Neural cell (in vitro differentiated cells): ENCODE results near the gene PLAC9. TPM values are rescaled to one million over a fixed set of nuclear protein-coding genes. Genes with fewer than 3 reads are reported as not detected.

Experiments used
- H2AFZ ChIP-seq: fragments of 200-600, 300-800 bp; sonication (generic), shearing (Covaris generic); 2 replicates; pipeline ENCODE4 v1.6.0; 2014; ENCODE audit warnings: low read depth, mild to moderate bottlenecking, antibody characterized with exemption, low read length, moderate library complexity
- H3F3A ChIP-seq: fragments of 200-600 bp; shearing (Covaris generic); 2 replicates; pipeline ENCODE4 v1.6.1; 2016; ENCODE audit warnings: mild to moderate bottlenecking, moderate library complexity, mixed read lengths, antibody characterized with exemption, low read length; ENCODE audit not compliant: insufficient read depth, poor library complexity, severe bottlenecking
- H3K27ac ChIP-seq: fragments of 200-600, 300-800 bp; sonication (generic), shearing (Covaris generic); 2 replicates; pipeline ENCODE4 v1.5.1; 2014; ENCODE audit warnings: mild to moderate bottlenecking, low read length, moderate library complexity
- H3K27me3 ChIP-seq: fragments of 300-800, 200-600 bp; sonication (generic), shearing (Covaris generic); 2 replicates; pipeline ENCODE4 v1.6.0; 2014; ENCODE audit warnings: mild to moderate bottlenecking, low read depth, low read length, moderate library complexity; ENCODE audit not compliant: insufficient read depth
- H3K36me3 ChIP-seq: fragments of 300-800, 200-600 bp; sonication (generic), shearing (Covaris generic); 2 replicates; pipeline ENCODE4 v1.5.1; 2014; ENCODE audit warnings: mild to moderate bottlenecking, antibody characterized with exemption, low read length, moderate library complexity; ENCODE audit not compliant: insufficient read depth
- H3K4me2 ChIP-seq: fragments of 300-800, 200-600 bp; sonication (generic), shearing (Covaris generic); 2 replicates; pipeline ENCODE4 v1.6.0; 2014; ENCODE audit warnings: mild to moderate bottlenecking, low read length
- H3K4me3 ChIP-seq: fragments of 300-800, 200-600 bp; sonication (generic), shearing (Covaris generic); 2 replicates; pipeline ENCODE4 v1.5.1; 2014; ENCODE audit warnings: mild to moderate bottlenecking, low read length, moderate library complexity
- H3K79me2 ChIP-seq: fragments of 200-600 bp; shearing (Covaris generic); replicated peaks from 2 replicates; pipeline ENCODE4 v1.6.0; 2014; ENCODE audit warnings: mild to moderate bottlenecking, low read length, moderate library complexity; ENCODE audit not compliant: insufficient read depth
- H3K9ac ChIP-seq: fragments of 300-800, 200-600 bp; sonication (generic), shearing (Covaris generic); 2 replicates; pipeline ENCODE4 v1.6.1; 2016; ENCODE audit warnings: mild to moderate bottlenecking, low read length, mixed read lengths
- H3K9me2 ChIP-seq: fragments of 200-600 bp; shearing (Covaris generic); 2 replicates; pipeline ENCODE4 v1.6.1; 2016; ENCODE audit warnings: mild to moderate bottlenecking, low read length, mixed read lengths; ENCODE audit not compliant: insufficient read depth
- H3K9me3 ChIP-seq: fragments of 200-600, 300-800 bp; sonication (generic), shearing (Covaris generic); 2 replicates; pipeline ENCODE4 v1.6.1; 2016; ENCODE audit warnings: mild to moderate bottlenecking, mixed run types, low read length, moderate library complexity, mixed read lengths
- H4K20me1 ChIP-seq: fragments of 200-600 bp; shearing (Covaris generic); 2 replicates; pipeline ENCODE4 v1.6.1; 2016; ENCODE audit warnings: mild to moderate bottlenecking, mixed run types; ENCODE audit not compliant: insufficient read depth
- EP300 ChIP-seq: fragments of 450-650 bp; conservative IDR thresholded peaks from 2 replicates; pipeline ENCODE4 v1.6.1; 2014; ENCODE audit warnings: antibody characterized with exemption, mild to moderate bottlenecking, moderate library complexity; ENCODE audit not compliant: poor library complexity, severe bottlenecking
- EZH2 ChIP-seq: fragments of 200-600, 300-800 bp; shearing (Covaris generic), sonication (generic); IDR thresholded peaks from 2 replicates; pipeline ENCODE4 v1.6.1; 2014; ENCODE audit warnings: antibody characterized with exemption, low read length, borderline replicate concordance, mild to moderate bottlenecking; ENCODE audit not compliant: insufficient read depth, poor library complexity, severe bottlenecking
- MXI1 ChIP-seq: fragments of 450-650 bp; conservative IDR thresholded peaks from 2 replicates; pipeline ENCODE4 v1.6.1; 2014; ENCODE audit warnings: antibody characterized with exemption, mild to moderate bottlenecking; ENCODE audit not compliant: poor library complexity, severe bottlenecking
- POLR2AphosphoS5 ChIP-seq: IDR thresholded peaks from 2 replicates; pipeline ENCODE4 v1.6.1; 2012
- RAD21 ChIP-seq: fragments of 450-650 bp; conservative IDR thresholded peaks from 2 replicates; pipeline ENCODE4 v1.6.1; 2014; ENCODE audit warnings: antibody characterized with exemption, mild to moderate bottlenecking, moderate library complexity
- SMC3 ChIP-seq: fragments of 450-650 bp; conservative IDR thresholded peaks from 2 replicates; pipeline ENCODE4 v1.6.1; 2014; ENCODE audit warnings: antibody characterized with exemption, mild to moderate bottlenecking, moderate library complexity; ENCODE audit not compliant: poor library complexity
- TAF1 ChIP-seq: IDR thresholded peaks from 2 replicates; pipeline ENCODE4 v1.6.1; 2012; ENCODE audit warnings: low read depth
- polyA plus RNA-seq: library from polyadenylated mRNA; depleted of rRNA; stranded (reverse); fragments of >200 nt; gene quantifications from 2 replicates; pipeline ENCODE4 v1.2.3, GENCODE V29; 2014
- TF ChIP-seq, protein P1 (sequence below): fragments of 450-650 bp; IDR thresholded peaks from 2 replicates; pipeline ENCODE4 v1.5.1; 2014; ENCODE audit warnings: antibody characterized with exemption, mild to moderate bottlenecking, moderate library complexity; ENCODE audit not compliant: poor library complexity, severe bottlenecking
- TF ChIP-seq, protein P2 (sequence below): IDR thresholded peaks from 2 replicates; pipeline ENCODE4 v1.6.1; 2012; ENCODE audit warnings: borderline replicate concordance

The PLAC9 gene
- polyA plus RNA-seq, 1 donor from 2014 or later: not detected

DNA sequence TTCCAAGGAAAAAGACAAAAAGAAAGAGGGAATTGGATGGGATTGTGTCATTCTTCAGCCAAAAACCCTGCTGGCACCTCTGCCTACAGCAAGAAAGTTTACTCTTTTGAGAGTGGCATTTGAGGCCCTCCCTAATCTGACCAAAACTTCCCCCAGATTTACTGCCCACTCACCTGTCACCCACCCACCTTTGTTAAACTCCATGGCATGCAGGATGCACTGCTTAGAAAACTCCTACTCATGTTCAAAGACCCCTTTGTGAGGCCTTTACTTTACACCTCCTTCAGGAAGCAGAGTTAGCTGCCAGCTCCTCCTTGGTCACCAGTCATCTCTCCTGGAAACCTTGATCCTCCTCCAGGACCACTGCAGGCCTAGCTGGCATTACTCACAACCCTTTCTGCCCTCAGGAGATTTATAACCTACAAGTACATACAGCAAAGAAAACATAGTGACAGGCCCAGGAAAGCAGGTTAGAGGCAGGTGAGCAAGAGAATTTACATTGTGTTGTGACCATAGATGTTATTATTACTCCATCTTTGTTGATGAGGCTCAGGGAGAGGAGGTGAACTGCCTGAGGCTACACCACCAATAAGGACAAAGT lies 10.3 kb upstream of the PLAC9 start:
- H3K9me2 ChIP-seq: no peaks in the 10 kb centered on the region
- H3K9me3 ChIP-seq: no peaks in the 10 kb centered on the region
- no peak overlapping the region for H2AFZ ChIP-seq
- no peaks in the 10 kb centered on the region for H3K36me3 ChIP-seq
- TF ChIP-seq SMC3: no peak
- TF ChIP-seq, protein P1, sequence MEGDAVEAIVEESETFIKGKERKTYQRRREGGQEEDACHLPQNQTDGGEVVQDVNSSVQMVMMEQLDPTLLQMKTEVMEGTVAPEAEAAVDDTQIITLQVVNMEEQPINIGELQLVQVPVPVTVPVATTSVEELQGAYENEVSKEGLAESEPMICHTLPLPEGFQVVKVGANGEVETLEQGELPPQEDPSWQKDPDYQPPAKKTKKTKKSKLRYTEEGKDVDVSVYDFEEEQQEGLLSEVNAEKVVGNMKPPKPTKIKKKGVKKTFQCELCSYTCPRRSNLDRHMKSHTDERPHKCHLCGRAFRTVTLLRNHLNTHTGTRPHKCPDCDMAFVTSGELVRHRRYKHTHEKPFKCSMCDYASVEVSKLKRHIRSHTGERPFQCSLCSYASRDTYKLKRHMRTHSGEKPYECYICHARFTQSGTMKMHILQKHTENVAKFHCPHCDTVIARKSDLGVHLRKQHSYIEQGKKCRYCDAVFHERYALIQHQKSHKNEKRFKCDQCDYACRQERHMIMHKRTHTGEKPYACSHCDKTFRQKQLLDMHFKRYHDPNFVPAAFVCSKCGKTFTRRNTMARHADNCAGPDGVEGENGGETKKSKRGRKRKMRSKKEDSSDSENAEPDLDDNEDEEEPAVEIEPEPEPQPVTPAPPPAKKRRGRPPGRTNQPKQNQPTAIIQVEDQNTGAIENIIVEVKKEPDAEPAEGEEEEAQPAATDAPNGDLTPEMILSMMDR: no peak
- TF ChIP-seq POLR2AphosphoS5: no peak
- TF ChIP-seq, protein P2, sequence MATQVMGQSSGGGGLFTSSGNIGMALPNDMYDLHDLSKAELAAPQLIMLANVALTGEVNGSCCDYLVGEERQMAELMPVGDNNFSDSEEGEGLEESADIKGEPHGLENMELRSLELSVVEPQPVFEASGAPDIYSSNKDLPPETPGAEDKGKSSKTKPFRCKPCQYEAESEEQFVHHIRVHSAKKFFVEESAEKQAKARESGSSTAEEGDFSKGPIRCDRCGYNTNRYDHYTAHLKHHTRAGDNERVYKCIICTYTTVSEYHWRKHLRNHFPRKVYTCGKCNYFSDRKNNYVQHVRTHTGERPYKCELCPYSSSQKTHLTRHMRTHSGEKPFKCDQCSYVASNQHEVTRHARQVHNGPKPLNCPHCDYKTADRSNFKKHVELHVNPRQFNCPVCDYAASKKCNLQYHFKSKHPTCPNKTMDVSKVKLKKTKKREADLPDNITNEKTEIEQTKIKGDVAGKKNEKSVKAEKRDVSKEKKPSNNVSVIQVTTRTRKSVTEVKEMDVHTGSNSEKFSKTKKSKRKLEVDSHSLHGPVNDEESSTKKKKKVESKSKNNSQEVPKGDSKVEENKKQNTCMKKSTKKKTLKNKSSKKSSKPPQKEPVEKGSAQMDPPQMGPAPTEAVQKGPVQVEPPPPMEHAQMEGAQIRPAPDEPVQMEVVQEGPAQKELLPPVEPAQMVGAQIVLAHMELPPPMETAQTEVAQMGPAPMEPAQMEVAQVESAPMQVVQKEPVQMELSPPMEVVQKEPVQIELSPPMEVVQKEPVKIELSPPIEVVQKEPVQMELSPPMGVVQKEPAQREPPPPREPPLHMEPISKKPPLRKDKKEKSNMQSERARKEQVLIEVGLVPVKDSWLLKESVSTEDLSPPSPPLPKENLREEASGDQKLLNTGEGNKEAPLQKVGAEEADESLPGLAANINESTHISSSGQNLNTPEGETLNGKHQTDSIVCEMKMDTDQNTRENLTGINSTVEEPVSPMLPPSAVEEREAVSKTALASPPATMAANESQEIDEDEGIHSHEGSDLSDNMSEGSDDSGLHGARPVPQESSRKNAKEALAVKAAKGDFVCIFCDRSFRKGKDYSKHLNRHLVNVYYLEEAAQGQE: no peak
- no peak for TF ChIP-seq EP300
- no peak for TF ChIP-seq RAD21
- TF ChIP-seq MXI1: no peak
- no peak for TF ChIP-seq TAF1
- H3K27ac ChIP-seq: no peak overlapping the region
- H3K79me2 ChIP-seq: no peaks in the 10 kb centered on the region
- no peak overlapping the region for H3K4me3 ChIP-seq
- no peaks in the 10 kb centered on the region for H3F3A ChIP-seq
- no peaks in the 10 kb centered on the region for H4K20me1 ChIP-seq
- no peak overlapping the region for H3K4me2 ChIP-seq
- no peaks in the 10 kb centered on the region for H3K27me3 ChIP-seq
- H3K9ac ChIP-seq: no peak overlapping the region

DNA sequence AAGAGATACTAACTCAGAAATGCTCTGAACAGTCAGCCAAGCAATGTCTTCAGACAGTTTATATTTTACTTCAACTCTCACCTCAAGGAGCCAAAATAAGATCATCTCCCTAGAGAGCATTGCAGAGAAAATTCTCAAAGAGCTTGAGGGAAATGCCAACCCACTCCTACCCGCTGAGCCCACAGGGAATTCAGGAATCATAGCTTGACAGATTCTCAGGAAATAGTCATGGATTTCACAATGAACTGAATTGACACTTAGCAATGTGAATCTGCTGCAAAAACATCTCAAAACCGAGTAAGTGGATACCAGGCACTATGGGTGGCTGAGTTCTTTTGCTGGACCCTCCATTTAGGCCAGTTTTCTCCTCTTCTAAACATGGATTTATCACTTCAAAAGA lies 9.8 kb upstream of the PLAC9 start:
- H3K9me2 ChIP-seq: no peaks in the 10 kb centered on the region
- H2AFZ ChIP-seq: no peak overlapping the region
- no peak overlapping the region for H3K9ac ChIP-seq
- H4K20me1 ChIP-seq: no peaks in the 10 kb centered on the region
- H3K27ac ChIP-seq: no peak overlapping the region
- H3K4me2 ChIP-seq: no peak overlapping the region
- no peaks in the 10 kb centered on the region for H3K79me2 ChIP-seq
- H3K4me3 ChIP-seq: no peak overlapping the region
- H3F3A ChIP-seq: no peaks in the 10 kb centered on the region
- no peaks in the 10 kb centered on the region for H3K36me3 ChIP-seq
- no peak for TF ChIP-seq EZH2
- no peak for TF ChIP-seq POLR2AphosphoS5
- TF ChIP-seq SMC3: no peak
- no peak for TF ChIP-seq TAF1
- TF ChIP-seq MXI1: no peak
- TF ChIP-seq, protein P1: no peak
- no peak for TF ChIP-seq EP300
- TF ChIP-seq RAD21: no peak
- TF ChIP-seq, protein P2: no peak
- H3K27me3 ChIP-seq: no peaks in the 10 kb centered on the region
- H3K9me3 ChIP-seq: no peaks in the 10 kb centered on the region
